HG02759 (cell line): ENCODE measurements around the gene KCNAB2.

Experiments used
- ATAC-seq: cut with Tn5 transposase; IDR thresholded peaks from one replicate; pipeline ENCODE4 v1.9.1; 2021; ENCODE audit warnings: mild to moderate bottlenecking, moderate library complexity; ENCODE audit not compliant: unreplicated experiment

The KCNAB2 gene

DNA sequence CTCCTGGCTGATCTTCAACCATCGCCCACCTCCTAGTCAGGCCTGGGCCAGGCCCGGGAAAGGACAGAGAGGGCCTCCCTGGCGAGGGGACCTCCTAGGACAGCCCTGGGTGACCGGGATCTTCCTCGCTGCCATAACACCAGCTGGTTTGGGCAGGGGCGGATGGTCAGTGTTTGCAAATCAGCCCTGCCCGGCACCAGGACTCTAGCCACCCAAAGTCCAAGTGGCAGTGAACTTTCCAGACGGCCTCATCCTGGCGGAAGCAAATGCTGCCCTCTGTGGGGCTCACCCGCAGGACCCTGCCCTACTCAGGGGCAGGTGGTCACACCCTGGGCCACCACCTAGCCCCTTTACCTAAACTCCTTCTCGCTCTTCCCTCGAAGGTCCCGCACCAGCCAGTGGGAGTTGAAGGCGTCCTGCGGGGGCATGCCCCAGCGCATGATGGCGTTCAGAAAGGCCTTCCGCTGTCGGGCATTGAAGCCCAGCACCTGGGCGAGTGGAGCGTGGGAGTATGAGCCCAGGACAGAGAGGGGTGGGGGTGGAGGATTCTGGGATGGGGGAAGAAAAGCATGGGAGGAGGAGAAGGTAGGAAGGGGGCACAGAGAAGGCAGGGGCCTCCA lies 79.2 kb downstream of the KCNAB2 start:
- ATAC-seq, result no peak

DNA sequence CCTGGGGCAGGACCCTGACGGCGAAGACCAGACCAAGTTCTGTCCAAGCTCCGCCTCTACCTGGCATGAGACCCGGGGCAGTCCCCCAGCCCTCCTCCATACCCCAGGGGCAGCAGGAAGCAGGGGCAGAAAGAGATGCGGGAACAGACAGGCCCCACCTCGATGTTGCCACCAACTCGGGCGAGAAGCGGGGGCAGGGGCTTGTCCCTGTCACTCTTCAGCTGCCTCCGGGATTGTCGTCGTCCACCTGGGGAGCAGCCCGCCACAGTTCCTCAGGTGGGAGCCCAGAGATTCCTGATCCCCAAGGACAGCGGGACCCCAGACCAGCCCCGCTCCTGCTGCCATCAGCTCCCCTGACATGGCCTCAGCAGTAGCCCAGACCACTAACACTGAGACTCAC lies 79.7 kb downstream of the KCNAB2 start:
- no peak for ATAC-seq

DNA sequence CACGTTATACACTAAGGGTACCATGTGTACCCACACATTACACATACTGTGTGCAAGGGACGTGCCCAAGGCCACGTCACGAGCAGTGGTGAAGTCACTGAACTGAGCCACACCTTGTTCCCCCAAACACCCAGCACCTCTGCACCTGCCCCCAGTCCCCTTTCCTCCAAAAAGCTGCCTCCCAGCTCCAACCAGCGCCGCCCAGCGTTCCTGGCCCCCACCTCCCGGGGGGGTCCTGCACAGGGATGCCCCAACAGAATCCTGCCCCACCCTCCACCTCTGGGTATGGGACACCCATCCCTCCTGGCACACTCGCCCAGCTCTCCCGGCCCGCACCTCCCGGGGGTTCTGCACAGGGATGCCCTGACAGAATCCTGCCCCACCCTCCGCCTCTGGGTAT lies 80.3 kb downstream of the KCNAB2 start:
- no peak for ATAC-seq

DNA sequence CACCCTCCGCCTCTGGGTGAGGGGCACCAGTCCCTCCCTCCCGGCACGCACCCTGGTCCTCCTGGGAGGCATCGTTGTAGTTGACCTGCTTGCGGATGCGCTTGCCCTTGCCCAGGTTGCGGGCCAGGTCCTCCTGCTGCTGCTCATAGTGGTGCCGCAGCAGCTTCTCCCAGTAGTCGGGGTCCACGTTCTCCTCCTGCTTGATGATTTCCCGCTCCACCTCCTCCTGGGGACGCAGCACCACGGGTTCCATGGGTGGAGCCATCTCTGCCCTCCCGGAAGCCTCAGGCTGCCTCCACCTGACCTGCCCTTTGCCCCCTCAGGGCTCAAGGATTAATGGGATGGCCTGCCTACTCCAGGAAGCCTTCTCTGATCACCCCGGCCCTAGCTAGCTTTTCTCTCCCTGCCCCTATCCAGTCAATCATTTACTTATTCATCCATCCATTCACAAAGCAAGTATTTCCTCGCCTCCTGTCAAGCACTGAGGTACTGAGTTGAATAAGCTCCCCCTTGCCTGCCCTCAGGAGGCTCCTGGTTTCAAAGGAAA lies 80.9 kb downstream of the KCNAB2 start:
- ATAC-seq, result no peak

DNA sequence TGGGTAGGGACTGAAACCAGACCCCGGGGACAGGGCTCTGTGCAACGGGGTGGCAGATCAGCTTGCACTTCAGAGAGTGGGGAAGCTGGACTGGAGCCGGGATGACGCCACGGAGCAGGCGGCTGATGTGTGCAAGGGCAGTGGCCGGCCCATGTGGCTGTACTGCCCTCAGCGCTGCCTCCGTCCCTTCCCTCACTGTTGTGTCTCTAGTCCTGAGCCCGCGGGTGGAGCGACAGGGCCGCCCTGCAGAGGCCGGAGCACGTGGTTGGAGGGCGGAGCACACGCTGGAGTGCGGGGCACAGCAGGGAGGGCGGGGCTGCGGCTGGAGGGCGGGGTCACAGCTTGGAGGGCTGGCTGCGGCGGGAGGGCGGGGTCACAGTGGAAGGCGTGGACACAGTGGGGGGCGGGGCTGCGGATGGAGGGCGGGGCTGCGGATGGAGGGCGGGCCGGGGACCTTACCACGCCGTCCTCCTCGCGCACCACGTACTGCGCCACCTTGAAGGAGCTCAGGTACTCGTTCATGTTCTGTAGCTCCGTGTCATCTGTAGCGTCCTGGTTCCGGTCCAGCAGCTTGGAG lies 82.0 kb downstream of the KCNAB2 start:
- no peak for ATAC-seq

- no peak for ATAC-seq
Measured at GRCh38 chr1:6128276-6129081, 82.8 kb downstream of the KCNAB2 start.

DNA sequence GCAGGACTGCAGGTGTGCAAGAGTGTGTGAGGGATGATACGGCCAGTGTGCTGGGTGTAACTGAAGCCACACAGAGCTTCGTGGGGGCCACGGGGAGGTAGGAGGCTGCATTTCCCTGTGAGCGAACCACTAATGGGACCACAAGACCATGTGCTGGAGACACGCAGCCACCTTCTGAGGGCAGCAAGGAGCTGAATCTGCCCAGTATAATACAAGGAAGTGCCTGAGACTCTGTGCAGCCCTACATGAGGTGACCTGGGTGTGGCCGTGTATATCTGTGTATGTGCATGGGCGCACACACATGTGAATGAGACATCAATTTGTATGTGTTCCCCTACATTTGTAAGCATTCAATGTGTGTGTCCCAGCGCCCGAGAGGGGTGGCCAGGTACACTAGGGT lies 83.6 kb downstream of the KCNAB2 start:
- ATAC-seq, result no peak

DNA sequence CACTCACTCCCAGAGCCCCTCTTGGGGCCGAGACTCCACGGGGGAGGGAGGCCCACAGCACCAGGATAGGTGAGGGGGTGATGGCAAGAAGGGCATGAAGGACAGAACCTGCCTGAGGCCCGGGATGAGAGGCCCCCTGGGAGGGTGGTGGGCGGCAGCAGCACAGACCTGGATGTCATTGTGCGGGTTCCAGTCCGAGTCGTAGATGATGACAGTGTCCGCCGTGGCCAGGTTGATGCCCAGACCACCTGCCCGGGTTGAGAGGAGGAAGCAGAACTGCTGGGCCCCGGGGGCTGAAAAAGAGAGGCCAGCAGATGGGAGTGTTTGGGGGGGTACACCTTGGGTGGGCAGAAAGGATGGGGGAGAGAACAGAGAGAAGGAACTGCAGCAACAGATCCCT lies 84.3 kb downstream of the KCNAB2 start:
- ATAC-seq, result no peak

GRCh38 chr1:6130596-6130995 lies 84.9 kb downstream of the KCNAB2 start:
- no peak for ATAC-seq

- no peak for ATAC-seq
Measured at GRCh38 chr1:6131561-6131960, 85.9 kb downstream of the KCNAB2 start.

- ATAC-seq, result no peak
Measured at GRCh38 chr1:6133146-6133895, 87.6 kb downstream of the KCNAB2 start.

DNA sequence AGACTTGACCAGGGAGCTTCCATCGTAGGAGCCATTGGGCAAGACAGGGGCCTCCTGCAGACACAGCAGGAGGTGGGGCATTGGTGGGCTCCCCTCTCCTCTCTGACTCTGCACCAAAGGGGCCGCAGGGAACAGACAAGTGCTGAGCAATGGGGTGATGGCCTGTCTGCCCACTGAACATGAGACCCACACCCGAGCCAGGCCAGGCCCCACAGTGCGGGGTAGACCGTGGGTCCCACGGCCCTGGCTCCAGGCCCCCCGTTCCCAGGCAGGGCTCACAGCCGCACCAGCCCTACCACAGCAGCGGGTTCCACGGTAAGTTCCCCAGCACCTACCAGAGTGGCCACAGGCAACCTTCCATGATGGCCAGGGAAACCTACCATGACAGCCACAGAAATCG lies 88.5 kb downstream of the KCNAB2 start:
- no peak for ATAC-seq

GRCh38 chr1:6134741-6135510 lies 89.2 kb downstream of the KCNAB2 start:
- ATAC-seq, result no peak

DNA sequence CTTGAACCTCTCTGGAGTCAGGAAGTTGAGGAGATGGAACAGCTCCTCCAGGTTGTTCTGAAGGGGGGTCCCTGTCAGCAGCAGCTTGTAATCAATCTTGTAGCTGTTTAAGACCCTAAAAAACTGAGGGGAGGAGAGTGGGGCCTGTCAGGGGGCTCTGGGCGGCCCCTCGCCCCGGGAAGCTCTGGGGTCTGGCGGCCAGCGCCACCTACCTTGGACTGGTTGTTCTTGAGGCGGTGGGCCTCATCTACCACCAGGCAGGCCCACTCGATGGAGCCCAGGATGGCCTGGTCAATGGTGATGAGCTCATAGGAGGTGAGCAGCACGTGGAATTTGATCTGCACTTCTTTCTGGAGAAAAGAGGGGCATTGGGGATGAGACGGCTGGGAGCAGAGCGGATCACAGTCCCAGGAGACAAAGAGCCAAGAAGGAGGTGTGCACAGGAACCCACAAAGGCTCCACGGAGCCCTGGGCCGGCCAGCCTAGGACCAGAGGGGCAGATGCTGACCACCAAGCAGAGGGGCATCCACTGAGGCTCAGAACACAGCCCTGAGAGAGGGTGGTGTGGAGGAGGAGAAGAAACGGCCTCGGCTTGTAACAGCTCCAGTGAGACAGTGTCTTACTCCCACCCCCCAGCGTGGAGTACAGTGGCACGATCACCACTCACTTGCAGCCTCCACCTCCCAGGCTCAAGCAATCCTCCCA lies 91.0 kb downstream of the KCNAB2 start:
- ATAC-seq, result no peak

DNA sequence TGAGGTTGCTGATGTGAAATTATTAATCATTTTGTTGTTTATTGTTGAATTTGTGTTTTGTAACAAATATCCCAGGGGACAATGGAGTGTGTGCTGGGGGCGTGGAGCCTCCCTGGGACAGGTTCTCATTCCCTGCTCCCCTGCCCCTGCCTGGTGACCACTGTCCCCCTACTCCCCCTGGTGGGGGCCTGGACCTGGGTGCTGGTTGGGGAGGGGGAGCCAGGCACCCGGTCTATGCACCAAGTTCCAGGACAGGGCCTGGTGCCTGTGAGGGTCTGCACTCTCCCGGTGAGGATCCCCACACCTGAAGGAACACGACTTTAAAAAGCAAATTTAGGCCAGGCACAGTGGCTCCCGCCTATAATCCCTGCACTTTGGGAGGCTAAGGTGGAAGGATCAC lies 92.1 kb downstream of the KCNAB2 start:
- ATAC-seq, result no peak

DNA sequence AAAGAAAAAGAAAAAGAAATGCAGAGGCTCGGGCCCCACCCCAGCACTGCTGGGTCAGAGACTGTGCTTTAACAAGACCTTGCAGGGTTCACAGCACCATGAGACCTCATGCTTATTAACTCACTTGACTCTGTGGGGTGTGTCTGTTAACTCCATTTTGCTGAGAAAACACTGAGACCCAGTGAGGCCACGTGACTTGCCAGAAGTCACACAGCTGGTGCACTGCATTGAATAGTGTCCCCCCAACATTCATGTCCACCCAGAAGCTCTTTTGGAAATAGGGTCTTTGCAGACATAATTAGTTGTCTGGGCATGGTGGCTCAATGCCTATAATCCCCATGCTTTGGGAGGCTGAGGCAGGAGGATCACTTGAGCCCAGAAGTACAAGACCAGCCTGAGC lies 94.7 kb downstream of the KCNAB2 start:
- no peak for ATAC-seq

- ATAC-seq, result no peak
Measured at GRCh38 chr1:6141592-6141991, 95.9 kb downstream of the KCNAB2 start.

DNA sequence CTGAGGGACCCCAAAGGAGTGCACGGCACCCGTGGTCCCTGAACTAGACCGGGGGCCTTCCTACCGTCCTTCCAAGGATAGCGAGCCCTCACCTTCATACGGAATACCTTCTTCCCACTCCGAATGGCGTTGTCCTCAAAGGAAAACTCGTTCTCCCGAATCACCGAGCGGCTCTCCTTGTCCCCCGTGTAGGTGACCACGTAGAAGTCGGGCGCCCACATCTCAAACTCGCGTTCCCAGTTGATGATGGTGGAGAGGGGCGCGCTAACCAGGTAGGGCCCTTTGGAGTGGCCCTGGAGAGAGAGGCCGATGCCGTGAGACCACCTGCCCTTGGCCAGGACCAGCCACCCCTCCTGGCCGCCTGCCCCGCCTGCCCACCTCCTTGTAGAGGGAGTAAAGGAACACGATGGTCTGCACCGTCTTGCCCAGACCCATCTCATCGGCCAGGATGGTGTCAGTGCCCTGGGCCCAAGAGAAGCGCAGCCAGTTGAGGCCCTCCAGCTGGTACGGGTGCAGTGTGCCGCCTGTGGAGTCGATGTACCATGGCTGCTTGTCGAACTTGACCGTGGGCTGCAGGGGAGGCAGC lies 96.4 kb downstream of the KCNAB2 start:
- ATAC-seq, result no peak

GRCh38 chr1:6142734-6143133 lies 97.0 kb downstream of the KCNAB2 start:
- ATAC-seq, result no peak

DNA sequence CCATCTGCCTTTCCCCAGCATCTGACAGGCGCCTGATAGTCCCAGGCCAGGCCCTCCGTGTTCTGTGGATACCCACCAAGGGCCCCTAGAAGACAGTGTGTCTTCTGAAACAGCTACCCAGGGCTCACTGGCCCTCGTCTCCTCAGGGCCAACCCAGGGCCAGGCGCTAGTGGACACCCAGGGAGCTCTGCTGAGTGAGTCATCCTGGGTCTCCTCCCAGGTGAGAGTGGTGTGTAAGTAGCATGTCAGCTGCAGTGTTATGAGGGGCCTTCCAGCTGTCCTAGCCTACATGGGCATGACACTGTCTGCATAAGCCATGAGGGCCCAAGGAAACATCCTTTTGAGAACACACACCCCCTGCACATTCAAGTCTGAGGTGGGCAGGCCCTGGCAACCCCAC lies 97.7 kb downstream of the KCNAB2 start:
- no peak for ATAC-seq
